Stomach (tissue), 4 donors: ENCODE data around the gene ARHGAP26.

Experiments used
- POLR2A ChIP-seq, 4 donors: fragments of 450-650 bp; IDR thresholded peaks; one replicate each; pipeline ENCODE4 v1.6.1; 2016; ENCODE audit warnings: antibody characterized with exemption in 4 of 4, control low read depth in 2 of 4, mild to moderate bottlenecking in 1 of 4, moderate library complexity in 1 of 4
- POLR2AphosphoS5 ChIP-seq, 3 donors: sonication (generic); formaldehyde crosslinking; IDR thresholded peaks; one replicate each; pipeline ENCODE4 v1.6.1; 2016; ENCODE audit warnings: antibody characterized with exemption in 3 of 3

DNA sequence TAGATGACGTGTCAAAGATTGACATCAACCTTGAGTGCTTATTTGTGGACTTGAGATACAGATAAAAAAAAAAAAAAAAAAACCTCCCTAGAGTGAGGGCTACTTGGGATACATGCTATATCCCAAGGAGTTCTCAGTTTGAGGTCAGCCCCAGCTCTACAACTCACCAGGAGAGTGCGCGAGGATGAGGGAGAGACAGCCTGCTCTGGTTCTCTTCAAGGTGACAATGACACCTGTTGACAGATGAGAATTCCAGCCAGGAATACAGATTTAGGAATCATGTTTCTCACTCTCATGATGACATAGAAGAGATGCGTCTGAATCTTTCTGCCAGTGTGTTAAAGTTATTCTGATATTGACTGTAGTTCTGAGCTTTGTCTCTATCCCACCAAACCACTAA, 24.9 kb upstream of the ARHGAP26 start:
- no peak for TF ChIP-seq POLR2AphosphoS5 (IDR thresholded peaks at IDR 0.05)
- TF ChIP-seq POLR2A (IDR thresholded peaks at IDR 0.05) = no peak
